HG03354 (cell line): ENCODE measurements around the gene SCGB1D1.

Source experiments
- ATAC-seq: cut with Tn5 transposase; IDR thresholded peaks from one replicate; pipeline ENCODE4 v1.9.1; 2021; ENCODE audit warnings: mild to moderate bottlenecking; ENCODE audit not compliant: unreplicated experiment, poor library complexity, severe bottlenecking

SCGB1D1 gene, protein sequence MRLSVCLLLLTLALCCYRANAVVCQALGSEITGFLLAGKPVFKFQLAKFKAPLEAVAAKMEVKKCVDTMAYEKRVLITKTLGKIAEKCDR

DNA sequence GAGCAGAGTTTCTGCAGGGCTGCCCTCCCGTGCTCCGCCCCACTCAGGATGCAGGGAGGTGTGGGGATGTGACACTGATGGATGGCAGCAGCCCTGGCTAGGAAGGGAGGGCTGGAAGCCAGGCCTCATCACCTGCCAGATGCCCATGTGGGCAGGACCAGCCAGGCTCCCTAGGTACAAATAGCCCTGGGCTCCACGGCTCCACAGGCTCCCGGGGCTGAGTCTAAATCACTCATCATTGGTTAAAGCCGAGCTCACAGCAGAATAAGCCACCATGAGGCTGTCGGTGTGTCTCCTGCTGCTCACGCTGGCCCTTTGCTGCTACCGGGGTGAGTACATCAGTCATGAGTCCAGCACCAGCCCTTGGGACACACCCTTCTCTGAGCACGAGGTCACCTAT, at the start of gene SCGB1D1:
Gene SCGB1D1, plus strand, starts transcription at position 206 of the 400 bp plus-strand sequence. Its CDS starts 69 bp downstream, at position 275.
- ATAC-seq, result no peak

DNA sequence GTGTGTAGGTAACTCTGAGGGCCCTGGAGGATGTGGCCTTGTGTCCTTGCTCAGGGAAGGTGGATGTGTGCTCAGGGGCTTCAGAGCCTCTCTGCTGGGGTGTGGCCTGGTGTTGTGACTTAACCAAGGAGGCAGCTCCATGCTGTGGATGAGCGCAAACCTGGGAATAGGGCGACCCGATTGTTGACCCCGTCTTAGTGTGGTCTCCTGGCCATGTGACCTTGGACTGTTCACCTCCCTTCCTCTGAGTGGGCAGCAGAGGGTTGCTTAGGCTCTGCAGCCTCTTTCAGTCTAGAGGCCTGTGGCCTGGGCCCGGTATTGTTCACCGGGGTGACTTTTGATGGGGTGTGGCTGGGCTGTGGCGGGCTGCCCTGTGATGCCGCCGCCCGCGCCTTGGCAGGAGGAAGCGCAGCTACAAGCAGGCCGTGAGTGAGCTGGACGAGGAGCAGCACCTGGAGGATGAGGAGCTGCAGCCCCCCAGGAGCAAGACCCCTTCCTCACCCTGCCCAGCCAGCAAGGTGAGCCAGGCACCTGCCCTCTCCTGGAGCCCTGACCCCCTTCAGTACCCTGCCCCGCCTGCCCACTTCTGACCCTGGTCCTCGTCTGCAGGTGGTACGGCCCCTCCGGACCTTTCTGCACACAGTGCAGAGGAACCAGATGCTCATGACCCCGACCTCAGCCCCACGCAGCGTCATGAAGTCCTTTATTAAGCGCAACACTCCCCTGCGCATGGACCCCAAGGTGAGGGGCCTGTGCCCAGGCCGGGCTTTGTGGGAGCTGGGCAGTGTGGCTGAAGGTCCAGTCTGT, 49.5 kb upstream of the SCGB1D1 start:
- no peak for ATAC-seq

DNA sequence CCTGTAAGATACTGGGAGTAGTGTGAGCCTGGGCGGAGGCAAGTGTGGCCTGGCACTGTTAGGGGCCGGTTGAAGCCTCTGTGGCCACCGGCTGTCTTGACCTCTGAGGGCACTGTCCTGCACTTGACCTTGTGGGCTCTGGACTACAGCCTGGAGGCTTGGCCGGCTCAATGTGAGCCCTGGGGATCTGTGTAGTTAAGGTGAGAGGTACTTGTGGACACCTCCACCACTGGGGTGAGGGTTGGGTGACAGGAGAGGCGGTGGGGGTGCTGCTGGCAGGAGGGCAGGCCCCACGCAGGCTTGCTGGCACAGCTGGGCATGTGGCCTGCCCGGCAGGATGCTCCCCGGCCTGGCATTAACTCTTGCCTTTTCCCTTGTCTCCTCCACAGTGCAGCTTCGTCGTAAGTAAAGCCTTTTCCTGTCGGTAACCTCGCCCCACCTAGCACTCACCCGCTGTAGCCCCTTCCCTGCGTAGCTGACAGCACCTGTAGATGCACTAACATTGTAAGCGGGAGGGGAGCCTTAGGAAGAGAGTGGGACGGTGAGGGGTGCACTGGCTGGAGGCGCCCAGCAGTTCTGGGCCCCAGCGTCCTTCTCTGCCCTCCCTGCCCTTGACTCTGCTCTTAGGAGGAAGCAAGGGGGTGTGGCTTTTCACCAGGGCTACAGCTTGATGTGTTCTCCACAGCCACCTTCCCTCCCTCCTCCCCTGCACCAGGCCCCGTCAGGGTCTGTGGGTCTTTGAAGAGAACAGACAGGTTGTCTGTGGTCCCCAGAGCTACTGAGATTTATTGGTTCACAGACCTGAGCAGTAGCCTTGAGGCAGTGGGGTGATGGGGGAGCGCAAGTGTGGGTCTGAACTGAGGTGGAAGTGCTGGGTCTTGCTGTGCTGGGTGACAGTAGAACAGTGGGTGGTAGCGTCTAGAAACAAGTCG, 48.6 kb upstream of the SCGB1D1 start:
- no peak for ATAC-seq

DNA sequence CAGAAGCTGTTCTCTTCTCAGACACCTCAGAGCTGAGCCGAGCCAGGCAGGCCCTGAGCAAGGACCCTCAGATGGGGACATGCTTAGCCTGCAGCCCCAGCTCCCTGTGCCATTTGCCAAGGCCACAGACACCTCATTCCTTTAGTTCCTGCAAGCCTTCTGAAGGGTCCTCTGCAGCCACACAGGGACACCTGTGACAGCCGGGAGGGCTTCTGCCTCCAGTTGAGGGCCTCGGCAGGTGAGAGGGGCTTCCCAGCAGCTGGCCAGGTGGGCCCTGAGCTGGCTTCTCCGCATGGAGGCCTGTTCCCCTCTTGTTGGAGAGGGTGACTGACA, 48.0 kb upstream of the SCGB1D1 start:
- ATAC-seq, result no peak

DNA sequence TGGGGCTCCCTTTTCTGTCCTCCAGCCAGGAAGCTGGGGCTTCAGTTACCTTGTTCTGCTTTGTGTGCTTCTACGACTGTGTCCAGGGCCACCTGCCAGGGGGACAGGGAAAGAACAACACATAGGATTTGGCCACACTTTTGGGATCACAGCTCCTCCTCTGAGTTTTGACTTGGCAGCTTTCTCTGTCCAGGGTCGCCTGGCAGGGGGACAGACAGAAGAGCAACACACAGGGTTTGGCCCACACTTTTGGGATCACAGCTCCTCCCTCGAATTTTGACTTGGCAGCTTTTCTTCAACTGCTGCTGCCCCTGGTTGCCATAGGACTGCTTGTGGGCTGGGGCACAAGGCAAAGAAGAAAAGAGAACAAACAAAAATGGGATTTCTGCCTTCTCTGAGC, 47.1 kb upstream of the SCGB1D1 start:
- no peak for ATAC-seq

- ATAC-seq, result no peak
Measured at GRCh38 chr11:62143727-62144126, 46.3 kb upstream of the SCGB1D1 start.

DNA sequence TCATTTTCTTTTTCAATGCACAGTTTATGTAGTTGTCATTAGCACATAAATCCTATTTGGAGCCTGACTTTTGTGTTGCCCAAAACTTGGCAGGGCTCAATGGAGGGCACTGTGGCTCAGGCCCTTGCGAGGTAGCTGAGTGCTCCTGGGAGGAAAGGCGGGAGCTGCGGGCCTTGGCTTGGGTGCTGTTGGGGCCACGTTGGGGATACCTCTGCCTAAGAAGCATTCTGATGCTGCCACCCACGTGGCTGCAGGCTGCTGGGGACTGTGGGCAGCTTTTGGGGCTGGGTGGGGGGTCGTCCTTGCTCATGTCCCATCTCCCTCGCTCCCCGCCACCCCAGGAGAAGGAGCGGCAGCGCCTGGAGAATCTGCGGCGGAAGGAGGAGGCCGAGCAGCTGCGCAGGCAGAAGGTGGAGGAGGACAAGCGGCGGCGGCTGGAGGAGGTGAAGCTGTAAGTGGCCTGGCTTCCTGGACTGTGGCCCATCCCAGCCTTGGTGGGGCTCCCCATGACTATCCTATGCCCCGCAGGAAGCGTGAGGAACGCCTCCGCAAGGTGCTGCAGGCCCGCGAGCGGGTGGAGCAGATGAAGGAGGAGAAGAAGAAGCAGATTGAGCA, 45.3 kb upstream of the SCGB1D1 start:
- no peak for ATAC-seq

- no peak for ATAC-seq
Measured at GRCh38 chr11:62145261-62145871, 44.6 kb upstream of the SCGB1D1 start.

DNA sequence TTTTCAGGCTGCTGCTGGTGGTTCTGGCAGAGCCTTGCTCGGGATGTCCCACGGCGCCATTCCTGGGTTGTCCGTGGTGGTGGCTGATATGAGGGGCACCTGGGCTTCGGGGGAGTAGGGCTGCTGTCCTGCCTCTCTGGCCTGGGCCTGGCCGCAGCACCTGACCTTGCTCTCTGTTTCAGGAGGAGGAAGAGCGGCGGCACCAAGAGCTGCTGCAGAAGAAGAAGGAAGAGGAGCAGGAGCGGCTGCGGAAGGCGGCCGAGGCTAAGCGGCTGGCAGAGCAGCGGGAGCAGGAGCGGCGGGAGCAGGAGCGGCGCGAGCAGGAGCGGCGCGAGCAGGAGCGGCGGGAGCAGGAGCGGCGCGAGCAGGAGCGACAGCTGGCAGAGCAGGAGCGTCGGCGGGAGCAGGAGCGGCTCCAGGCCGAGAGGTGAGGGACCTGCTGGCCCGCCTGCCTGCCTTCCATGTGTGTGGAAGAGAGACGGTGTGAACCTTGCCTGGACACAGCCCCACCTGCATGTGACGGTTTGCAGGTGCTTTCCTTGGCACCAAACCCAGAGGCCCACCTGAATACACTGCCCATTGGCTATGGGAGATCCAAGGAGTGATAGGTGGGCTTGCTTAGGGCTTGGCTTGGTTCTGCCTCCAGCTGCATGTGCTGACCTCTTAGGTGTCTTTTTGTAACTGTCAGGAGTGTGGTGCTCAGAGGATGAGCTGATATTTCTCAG, 43.4 kb upstream of the SCGB1D1 start:
- ATAC-seq, result no peak

DNA sequence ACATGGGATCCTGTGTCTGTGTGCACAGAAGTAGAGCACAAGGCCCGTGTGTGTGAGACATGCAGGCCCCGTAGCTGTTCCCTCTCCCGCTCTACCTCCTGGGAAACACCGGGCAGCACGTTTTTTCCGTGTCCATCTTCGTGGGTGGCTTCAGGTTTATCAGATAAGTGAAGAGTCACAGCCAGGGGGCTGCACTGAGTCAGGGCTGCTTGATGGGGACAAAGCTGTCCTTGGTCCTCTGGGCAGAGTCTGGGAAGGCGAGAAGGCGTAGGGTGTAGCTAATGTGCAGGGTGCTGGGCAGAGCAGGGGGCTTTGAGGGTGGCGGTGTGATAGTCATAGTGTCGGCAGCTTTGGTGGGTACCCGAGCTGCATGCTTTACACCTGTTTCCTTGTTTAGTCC, 42.5 kb upstream of the SCGB1D1 start:
- ATAC-seq, result no peak

GRCh38 chr11:62148271-62148980, 41.6 kb upstream of the SCGB1D1 start:
- ATAC-seq, result no peak

DNA sequence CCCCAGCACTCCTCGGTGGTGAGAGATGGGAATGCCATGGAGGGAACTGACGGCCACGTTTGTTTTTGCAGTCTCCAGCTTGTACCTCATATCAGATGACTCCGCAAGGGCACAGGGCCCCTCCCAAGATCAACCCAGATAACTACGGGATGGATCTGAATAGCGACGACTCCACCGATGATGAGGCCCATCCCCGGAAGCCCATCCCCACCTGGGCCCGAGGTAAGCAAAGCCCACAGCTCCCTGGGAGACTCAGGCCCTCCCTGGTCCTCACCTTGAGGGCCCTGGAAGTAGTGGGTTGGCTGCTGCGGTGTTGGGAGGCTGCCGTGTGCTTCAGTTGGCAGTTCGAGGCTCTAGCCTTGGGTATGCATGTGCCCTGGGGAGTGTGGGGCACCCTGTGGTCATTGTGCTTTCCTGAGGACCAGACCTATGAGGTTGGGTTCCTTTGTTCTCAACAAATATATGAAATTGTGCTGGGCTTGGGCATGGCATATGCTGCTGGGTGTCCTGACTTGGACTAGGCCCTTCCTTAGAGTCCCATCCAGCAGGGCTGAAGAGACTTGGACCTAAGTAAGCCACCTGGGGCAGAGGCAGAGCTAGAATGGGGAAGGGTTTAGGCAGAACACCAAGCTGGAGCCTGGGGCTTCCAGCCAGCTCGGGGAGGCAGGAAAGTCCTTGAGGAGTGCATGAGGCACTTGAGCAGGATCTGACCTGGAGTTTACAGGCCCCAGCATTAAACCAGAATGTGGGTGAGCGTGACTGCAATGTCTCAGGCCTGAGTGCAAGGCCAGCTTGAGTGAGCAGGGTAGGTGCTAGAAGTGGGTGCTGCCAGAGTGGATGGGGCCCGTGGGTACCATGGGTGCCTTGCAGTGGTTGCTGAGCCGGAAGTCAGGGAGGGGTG, 39.8 kb upstream of the SCGB1D1 start:
- ATAC-seq, result no peak

GRCh38 chr11:62150887-62151736, 38.9 kb upstream of the SCGB1D1 start:
- ATAC-seq, result no peak

DNA sequence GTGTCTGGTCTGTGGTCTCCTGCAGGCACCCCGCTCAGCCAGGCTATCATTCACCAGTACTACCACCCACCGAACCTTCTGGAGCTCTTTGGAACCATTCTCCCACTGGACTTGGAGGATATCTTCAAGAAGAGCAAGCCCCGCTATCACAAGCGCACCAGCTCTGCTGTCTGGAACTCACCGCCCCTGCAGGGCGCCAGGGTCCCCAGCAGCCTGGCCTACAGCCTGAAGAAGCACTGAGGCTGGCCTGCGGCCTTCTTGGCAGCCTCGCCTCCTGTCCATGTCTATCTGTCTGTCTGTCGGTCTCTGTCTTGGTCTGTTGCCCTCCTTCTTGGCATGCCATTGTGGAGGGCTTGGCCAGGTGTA, 38.3 kb upstream of the SCGB1D1 start:
- ATAC-seq, result no peak

DNA sequence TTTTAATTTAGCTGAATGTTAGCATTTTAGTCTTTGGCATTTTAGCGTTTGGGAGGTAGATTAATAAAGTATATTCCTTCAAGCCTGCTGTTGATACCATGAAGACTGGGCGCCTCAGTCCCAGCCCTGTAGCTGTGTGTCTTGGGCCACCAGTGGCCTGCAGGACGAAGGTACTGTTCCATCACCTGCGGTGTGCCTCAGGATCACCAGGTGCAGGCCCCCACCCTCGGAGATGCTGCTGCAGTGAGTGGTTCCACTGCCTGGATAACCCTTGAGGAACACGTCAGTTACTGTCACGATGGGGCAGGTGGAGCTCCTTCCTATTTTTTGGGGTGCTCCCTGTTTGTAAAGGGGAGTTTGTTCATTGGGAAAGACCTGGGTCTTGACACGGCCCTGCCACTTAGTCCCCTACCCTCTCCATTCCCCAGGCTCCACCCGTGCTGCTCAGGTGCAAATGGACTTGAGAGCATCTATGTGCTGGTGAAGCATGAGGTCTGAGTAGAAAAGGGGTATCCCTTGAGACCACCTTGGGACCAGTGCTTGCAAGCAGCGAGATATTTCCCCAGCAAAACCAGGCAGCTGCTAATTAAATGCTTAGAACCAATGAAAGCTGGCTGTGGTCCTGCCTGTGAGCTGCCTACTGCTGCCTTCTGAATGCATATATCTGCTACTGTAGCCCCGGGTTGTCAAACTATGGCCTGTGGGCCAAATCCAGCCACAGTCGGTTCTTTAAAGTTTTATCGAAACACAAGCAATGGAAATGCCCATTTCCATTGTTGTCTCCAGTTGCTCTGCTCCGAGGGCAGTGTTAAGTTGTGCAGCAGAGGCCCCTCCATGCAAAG, 37.5 kb upstream of the SCGB1D1 start:
- no peak for ATAC-seq

- ATAC-seq, result no peak
Measured at GRCh38 chr11:62153087-62153395, 37.0 kb upstream of the SCGB1D1 start.
